Measurements from ENCODE around the gene OR6Q1.

The OR6Q1 gene

DNA sequence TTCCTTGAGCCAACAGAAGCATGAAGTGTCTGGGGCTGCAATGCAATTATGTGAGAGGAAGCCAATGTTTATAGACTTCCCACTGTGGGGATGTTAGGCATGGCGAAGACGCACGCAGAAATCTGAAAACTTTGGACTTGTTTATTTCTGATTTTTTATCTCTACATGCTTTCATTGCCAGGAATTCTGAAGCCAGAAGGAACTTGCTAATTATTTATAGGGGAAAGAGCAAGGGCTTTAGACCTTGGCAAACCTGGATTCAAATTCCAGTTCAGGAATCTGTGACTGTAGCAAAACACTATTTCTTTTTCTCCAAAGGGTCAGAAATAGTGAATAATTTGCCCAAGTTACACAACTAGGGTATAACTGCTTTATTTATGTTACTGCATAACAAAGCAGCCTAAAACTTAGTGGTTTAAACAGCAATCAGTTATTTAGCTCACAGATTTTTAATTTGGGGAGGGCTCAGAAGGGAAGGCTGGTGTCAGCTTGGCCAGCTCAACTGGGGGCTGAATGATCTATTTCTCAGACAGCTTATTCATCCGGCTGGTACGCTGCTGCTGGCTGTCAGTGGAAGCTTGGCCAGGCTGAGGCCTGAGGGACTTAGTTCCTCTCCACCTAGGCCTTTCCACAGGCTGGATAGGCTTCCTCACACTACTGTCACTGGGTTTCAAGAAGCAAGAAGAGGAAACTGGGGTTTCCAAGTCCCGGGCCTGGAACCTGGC lies 1.9 kb upstream of the OR6Q1 start:
- Mint-ChIP-seq H3K36me3 (ENCODE audit: low read depth) (no peaks in the 10 kb centered on the region), H3K9me3 (peaks cover 8% of the 10 kb centered on the region), H3K4me1 (ENCODE audit: low read depth) (peaks cover 5% of the 10 kb centered on the region), H3K27me3 (no peaks in the 10 kb centered on the region), H3K4me3 (no peak overlapping the region), H3K27ac (no peak overlapping the region)
- intact Hi-C loops (cut with micrococcal nuclease): no loop called here

DNA sequence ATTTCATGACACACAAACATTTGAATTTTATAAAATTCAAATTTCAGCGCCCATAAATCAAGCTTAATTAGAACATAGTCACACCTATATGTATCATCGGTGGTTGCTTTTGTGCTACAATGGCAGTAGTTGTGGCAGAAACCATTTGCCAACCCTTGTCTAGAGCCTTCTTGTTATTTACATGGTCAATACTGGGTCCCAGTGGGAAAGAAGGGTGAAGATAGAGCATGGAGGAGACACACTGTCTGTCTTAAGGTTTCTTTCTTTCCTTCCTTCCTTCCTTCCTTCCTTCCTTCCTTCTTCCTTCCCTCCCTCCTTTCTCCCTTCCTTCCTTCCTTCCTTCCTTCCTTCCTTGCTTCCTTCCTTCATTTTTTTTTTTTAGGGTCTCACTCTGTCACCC lies 3.7 kb downstream of the OR6Q1 start:
- Mint-ChIP-seq H3K27ac (no peak overlapping the region), H3K9me3 (peaks cover 34% of the 10 kb centered on the region), H3K4me1 (ENCODE audit: low read depth) (no peaks in the 10 kb centered on the region), H3K27me3 (peaks cover 1% of the 10 kb centered on the region), H3K4me3 (no peak overlapping the region), H3K36me3 (ENCODE audit: low read depth) (no peaks in the 10 kb centered on the region)
- intact Hi-C loops (cut with micrococcal nuclease): no loop called here

DNA sequence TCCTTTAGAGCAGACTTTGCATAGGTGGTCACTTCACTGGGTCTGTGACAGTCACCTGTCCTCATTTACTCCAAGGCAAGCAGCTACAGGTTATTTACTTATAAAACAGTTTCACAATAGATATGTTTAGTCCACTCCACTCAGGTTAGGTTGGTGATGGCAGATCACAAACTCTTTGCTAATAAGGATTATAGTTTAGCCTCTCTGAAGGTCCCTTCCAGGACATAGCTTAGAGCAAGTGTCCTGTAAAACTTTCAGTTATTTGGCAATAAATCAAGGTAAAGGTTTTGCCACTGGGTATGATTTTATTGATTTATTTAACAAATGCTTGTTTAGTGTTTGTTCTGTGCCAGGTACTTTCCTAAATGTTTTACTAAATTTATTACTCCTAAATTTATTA lies 8.8 kb downstream of the OR6Q1 start:
- H3K9me3 Mint-ChIP-seq: peaks cover 23% of the 10 kb centered on the region
- H3K36me3 Mint-ChIP-seq (ENCODE audit: low read depth): no peaks in the 10 kb centered on the region
- intact Hi-C loops (cut with micrococcal nuclease): no loop called here
- no peak overlapping the region for H3K4me3 Mint-ChIP-seq
- no peak overlapping the region for H3K27ac Mint-ChIP-seq
- H3K4me1 Mint-ChIP-seq (ENCODE audit: low read depth): no peaks in the 10 kb centered on the region
- peaks cover 1% of the 10 kb centered on the region for H3K27me3 Mint-ChIP-seq

DNA sequence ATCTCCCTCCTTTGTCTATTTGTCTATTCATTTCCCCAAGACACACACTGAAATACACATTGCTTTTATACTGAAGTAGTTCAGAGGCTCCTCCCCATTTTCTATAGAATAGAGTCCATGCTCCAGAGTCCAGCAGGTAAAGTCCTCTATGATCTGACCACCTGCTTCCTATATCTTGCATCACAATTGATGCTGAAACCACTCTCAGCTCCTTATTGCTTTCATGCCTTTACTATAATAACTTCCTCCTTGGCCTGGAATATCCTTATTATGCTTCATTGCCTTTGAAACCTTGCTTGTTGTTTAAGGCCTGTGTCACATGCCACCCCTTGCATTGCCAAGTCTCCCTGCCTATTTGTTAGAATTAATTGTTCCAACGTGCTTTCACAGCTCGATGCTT lies 12.6 kb downstream of the OR6Q1 start:
- H3K4me3 Mint-ChIP-seq: no peak overlapping the region
- intact Hi-C loops (cut with micrococcal nuclease): no loop called here

DNA sequence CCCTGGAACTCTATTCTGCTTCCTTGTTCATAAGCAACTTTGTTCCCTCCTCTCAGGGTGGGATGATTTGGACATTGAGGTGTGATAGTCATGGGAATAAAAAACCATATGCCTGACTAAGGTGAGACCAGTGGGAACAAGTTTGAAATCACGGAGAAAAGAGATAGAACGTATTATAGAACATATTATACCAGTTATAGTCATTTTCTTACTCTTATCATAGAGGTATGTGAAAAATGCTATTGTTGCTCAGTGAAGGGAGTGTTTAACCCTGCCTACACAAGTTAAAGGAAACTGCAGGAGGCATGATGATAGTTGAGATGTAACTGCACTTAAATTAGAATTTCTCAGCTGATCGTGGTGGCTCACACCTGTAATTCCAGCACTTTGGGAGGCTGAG lies 15.5 kb downstream of the OR6Q1 start:
- H3K27ac Mint-ChIP-seq: no peak overlapping the region
- H3K36me3 Mint-ChIP-seq (ENCODE audit: low read depth): no peaks in the 10 kb centered on the region
- no peaks in the 10 kb centered on the region for H3K27me3 Mint-ChIP-seq
- H3K4me1 Mint-ChIP-seq (ENCODE audit: low read depth): no peaks in the 10 kb centered on the region
- no peaks in the 10 kb centered on the region for H3K9me3 Mint-ChIP-seq
- intact Hi-C loops (cut with micrococcal nuclease): no loop called here
- no peak overlapping the region for H3K4me3 Mint-ChIP-seq

More for the DNA sequence above, 12.6 kb downstream of the OR6Q1 start:
- Mint-ChIP-seq H3K4me1 (ENCODE audit: low read depth) (no peaks in the 10 kb centered on the region), H3K27ac (no peak overlapping the region), H3K9me3 (peaks cover 7% of the 10 kb centered on the region), H3K36me3 (ENCODE audit: low read depth) (no peaks in the 10 kb centered on the region), H3K27me3 (peaks cover 1% of the 10 kb centered on the region)

DNA sequence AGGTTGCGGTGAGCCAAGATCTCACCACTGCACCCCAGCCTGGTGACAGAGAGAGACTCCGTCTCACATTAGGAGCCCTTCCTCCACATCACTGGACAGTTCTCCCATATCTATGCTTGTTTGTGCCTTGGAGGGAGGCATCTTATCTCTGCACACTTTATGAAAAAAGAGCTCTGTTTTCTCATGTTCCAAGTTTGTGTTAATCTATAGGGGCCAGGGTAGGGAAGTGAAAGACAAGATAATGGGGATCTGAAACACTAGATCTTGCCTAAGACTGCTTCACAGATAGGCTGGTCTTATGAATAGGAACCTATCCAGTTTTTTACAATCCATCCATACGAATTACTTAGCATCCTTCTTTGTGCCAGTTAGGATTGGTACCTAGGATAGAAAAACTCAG lies 17.1 kb downstream of the OR6Q1 start:
- H3K4me3 Mint-ChIP-seq: no peak overlapping the region

DNA sequence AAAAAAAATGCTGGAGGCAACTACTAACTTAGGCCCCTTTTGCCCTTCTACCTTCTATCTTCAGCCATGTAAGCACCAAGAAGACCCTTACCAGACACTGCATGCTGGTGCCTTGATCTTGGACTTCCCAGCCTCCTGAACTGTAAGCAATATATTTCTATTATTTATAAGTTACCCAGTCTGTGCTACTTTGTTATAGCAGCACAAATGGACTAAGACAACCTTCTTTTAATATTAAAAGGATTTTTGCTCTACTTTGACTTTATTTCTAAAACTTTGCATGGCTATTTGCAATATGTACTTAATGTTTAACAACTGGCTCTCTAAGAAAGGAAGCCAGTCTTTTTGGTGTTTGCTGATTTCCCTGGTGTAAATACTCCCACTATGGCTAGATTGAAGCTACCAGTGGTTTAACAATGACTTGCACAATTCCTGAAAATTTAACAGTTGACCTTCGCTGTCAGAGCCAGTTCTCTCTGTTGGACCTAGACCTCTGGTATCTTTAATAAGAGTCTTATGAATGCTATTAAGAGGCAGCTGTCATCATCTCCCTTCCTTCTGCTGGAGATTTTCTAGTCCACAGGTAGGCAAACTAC lies 25.2 kb downstream of the OR6Q1 start:
- Mint-ChIP-seq H3K36me3 (ENCODE audit: low read depth) (no peaks in the 10 kb centered on the region), H3K4me1 (ENCODE audit: low read depth) (no peaks in the 10 kb centered on the region), H3K9me3 (no peaks in the 10 kb centered on the region), H3K27ac (no peak overlapping the region), H3K27me3 (no peaks in the 10 kb centered on the region), H3K4me3 (no peak overlapping the region)
- intact Hi-C loops (cut with micrococcal nuclease): no loop called here

More for the DNA sequence above, 17.1 kb downstream of the OR6Q1 start:
- no peaks in the 10 kb centered on the region for H3K9me3 Mint-ChIP-seq
- H3K36me3 Mint-ChIP-seq (ENCODE audit: low read depth): no peaks in the 10 kb centered on the region
- no peaks in the 10 kb centered on the region for H3K27me3 Mint-ChIP-seq
- no peaks in the 10 kb centered on the region for H3K4me1 Mint-ChIP-seq (ENCODE audit: low read depth)
- intact Hi-C loops (cut with micrococcal nuclease): no loop called here
- H3K27ac Mint-ChIP-seq: no peak overlapping the region

DNA sequence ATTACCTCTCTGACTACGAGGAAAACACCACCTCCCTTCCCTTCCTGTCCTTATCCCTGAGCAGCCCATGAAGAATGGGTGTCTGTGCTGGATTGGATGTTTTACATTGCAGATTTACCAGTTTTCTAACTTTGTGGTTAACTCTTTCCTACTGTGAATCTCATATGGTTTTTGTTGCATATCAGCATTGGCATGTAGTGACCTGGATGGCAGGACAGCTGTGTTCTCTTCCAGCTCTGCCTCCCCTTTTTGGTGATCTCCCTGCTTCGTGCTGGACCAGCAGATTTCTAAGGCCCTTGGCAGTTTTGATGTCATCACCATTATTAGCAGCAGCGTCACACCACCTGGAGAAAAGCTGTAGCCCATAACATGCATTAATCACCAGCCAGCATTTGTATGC lies 26.7 kb downstream of the OR6Q1 start:
- intact Hi-C loops (cut with micrococcal nuclease): no loop called here
- Mint-ChIP-seq H3K4me3 (no peak overlapping the region), H3K27ac (no peak overlapping the region), H3K4me1 (ENCODE audit: low read depth) (no peaks in the 10 kb centered on the region), H3K27me3 (no peaks in the 10 kb centered on the region), H3K36me3 (ENCODE audit: low read depth) (no peaks in the 10 kb centered on the region), H3K9me3 (no peaks in the 10 kb centered on the region)

DNA sequence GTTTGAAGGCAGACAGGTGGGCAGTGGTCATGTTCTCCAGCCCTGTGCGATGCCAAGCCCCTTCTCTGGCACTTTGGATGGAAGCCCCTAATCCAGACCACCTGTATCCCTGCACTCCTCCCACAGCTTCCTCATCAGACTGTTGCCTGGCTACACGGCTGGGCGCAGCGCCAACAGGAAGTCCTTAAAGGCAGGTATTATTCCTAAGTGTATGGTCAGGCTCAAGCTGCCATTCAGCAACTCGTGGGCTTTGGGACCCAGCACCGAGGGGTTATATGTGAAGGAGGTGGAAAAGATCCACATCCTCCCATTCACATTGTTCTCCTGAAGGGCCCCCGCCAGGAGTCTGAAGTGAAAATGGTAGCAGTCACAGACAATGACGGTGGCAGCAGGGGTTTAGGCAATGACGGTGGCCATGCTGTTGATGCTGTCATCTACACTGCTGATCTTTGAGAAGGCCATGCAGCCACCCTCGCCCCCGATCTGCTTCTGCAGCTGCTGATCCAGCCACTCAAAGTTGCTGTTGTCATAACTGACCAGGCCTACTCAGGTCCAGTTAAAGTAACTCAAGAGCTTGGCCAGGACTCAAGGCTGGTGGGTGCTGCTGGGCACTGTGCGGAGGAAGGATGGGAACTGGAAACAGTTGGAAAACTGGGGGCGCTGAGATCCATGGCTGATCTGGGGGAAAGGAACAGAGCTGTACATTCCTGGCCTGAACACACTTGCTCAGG lies 27.7 kb downstream of the OR6Q1 start:
- Mint-ChIP-seq H3K4me3 (no peak overlapping the region), H3K27me3 (no peaks in the 10 kb centered on the region), H3K9me3 (no peaks in the 10 kb centered on the region), H3K36me3 (ENCODE audit: low read depth) (no peaks in the 10 kb centered on the region), H3K4me1 (ENCODE audit: low read depth) (no peaks in the 10 kb centered on the region), H3K27ac (no peak overlapping the region)
- intact Hi-C loops (cut with micrococcal nuclease): no loop called here

DNA sequence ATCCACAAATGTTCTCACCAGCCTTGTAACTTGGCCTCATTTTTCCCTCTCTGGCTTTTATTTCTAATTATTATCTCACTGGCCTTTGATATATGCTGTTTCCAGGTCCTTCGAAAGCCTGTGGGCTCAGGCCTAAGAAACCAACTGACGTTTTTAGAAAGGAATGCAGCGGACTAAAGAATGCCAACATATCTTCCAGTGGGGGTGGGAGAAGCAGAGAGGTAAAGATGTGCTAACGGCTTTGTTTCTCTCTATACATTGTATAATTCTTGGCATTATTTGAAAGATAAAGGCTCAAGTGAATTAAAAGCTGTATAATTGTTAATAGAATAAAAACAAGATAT lies 28.2 kb downstream of the OR6Q1 start:
- no peak overlapping the region for H3K27ac Mint-ChIP-seq
- no peak overlapping the region for H3K4me3 Mint-ChIP-seq
- intact Hi-C loops (cut with micrococcal nuclease): no loop called here
- H3K27me3 Mint-ChIP-seq: no peaks in the 10 kb centered on the region
- no peaks in the 10 kb centered on the region for H3K4me1 Mint-ChIP-seq (ENCODE audit: low read depth)
- no peaks in the 10 kb centered on the region for H3K9me3 Mint-ChIP-seq
- H3K36me3 Mint-ChIP-seq (ENCODE audit: low read depth): no peaks in the 10 kb centered on the region

DNA sequence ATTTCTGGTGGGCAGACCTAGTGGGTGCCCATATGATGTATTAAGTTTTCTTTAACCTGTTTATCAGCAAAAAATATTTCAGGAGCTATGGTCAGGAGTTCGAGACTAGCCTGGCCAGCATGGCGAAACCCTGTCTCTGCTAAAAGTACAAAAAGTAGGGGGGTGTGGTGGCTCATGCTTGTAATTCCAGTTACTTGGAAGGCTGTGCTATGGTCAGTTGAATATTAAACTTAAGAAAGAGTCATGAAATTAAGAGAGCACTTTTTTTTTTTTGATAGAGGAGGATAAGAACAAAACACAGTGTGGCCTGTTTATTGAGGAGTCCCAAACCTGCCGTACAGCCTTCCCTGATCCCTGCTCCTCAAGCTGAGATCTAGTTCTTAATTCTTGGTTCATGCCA lies 29.8 kb downstream of the OR6Q1 start:
- Mint-ChIP-seq H3K36me3 (ENCODE audit: low read depth) (no peaks in the 10 kb centered on the region), H3K27me3 (no peaks in the 10 kb centered on the region), H3K27ac (no peak overlapping the region), H3K4me3 (no peak overlapping the region), H3K4me1 (ENCODE audit: low read depth) (no peaks in the 10 kb centered on the region), H3K9me3 (no peaks in the 10 kb centered on the region)
- intact Hi-C loops (cut with micrococcal nuclease): no loop called here

DNA sequence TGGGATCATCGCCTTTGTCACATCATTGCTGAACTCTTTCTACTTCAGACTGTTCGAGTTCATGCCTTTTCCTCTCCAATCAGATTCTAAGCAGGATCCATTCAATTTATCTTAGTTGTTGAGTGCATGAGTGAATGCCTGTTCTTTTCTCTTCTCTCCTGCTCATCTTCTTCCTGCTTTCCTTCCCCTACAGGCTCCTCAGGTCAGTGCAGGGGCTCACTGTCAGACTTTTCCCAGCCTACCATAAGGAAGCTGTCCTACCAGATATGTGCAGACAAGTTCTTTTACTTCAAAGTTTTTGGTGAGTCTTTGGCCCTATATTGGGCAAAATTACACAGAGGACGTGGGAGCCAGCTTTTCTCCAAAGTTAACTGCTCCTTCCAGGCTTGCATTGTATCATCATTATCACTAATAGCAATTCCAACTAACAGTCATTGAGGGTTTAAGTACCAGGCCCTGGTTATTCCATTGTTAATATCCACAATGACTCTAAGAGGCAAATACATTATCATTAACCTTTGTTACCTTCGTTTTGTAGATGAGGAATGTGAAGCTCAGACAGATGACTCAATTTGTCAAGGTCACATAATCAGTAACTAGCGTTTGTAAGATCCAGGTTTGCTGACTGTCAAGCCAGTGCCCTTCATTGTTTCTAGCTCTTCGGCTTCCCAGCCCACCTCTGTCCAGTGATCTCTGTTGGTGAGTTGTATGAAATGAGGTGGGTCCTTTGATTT lies 30.4 kb downstream of the OR6Q1 start:
- no peaks in the 10 kb centered on the region for H3K9me3 Mint-ChIP-seq
- H3K4me3 Mint-ChIP-seq: no peak overlapping the region
- intact Hi-C loops (cut with micrococcal nuclease): no loop called here
- H3K36me3 Mint-ChIP-seq (ENCODE audit: low read depth): no peaks in the 10 kb centered on the region
- H3K27me3 Mint-ChIP-seq: no peaks in the 10 kb centered on the region
- no peak overlapping the region for H3K27ac Mint-ChIP-seq
- H3K4me1 Mint-ChIP-seq (ENCODE audit: low read depth): no peaks in the 10 kb centered on the region

DNA sequence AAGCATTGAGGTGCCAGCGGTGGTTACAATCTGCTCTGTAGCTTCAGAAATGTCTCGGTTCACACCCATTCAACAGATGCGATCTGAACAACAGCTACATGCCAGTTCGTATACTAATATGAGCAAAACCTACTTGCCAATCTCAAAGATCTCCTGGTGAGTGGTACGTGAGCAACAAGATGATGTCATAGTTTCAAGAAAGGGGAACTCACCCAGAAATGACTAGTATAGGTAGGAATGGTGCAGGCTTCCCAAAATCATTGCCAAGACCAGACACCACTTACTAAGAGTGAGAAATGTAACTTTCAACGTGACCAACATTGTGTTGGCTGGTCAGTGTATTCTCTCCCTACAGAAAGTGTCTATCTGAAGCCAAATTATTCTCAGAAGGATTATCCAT lies 31.1 kb downstream of the OR6Q1 start:
- H3K4me3 Mint-ChIP-seq: no peak overlapping the region
- H3K27ac Mint-ChIP-seq: no peak overlapping the region
- no peaks in the 10 kb centered on the region for H3K9me3 Mint-ChIP-seq
- H3K4me1 Mint-ChIP-seq (ENCODE audit: low read depth): no peaks in the 10 kb centered on the region
- H3K27me3 Mint-ChIP-seq: no peaks in the 10 kb centered on the region
- intact Hi-C loops (cut with micrococcal nuclease): no loop called here
- H3K36me3 Mint-ChIP-seq (ENCODE audit: low read depth): no peaks in the 10 kb centered on the region

DNA sequence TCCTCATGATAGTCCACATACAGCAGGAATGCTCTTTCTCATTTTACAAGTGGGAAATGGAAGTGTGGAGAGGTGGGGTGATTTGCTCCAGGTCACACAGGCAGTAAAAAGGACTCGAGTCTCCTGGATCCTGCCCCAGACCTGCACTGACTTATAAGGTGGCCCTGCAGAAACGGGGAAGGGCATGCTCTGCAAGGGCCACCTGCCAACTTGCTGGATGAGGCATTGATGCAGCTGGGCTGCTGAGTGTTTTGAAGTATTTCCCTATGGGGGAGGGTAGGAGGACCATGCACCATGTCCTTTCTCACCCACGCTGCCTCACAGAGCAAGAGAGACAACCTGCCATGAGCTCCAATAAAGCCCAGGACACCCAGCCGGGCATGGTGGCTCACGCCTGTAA lies 36.9 kb downstream of the OR6Q1 start:
- Mint-ChIP-seq H3K36me3 (ENCODE audit: low read depth) (no peaks in the 10 kb centered on the region), H3K4me3 (no peak overlapping the region), H3K27ac (no peak overlapping the region), H3K9me3 (no peaks in the 10 kb centered on the region), H3K27me3 (no peaks in the 10 kb centered on the region), H3K4me1 (ENCODE audit: low read depth) (no peaks in the 10 kb centered on the region)
- intact Hi-C loops (cut with micrococcal nuclease): no loop called here

All from dendritic cell treated with granulocyte-macrophage colony-stimulating factor and Interleukin-4, amounts not matched to agents 40 ng/mL and 50 ng/mL, for 4 days (primary cell).